ENCODE results near the gene ENO2. TPM values are rescaled to one million over a fixed set of nuclear protein-coding genes. Genes with fewer than 3 reads are reported as not detected.
"Not testable (repeated sequence)": the region's sequence is repeated elsewhere in the genome, so short reads cannot be mapped to it uniquely, and the experiment has no call there.

The ENO2 gene
- total RNA-seq (35.7 TPM), polyA plus RNA-seq (ENCODE audit: insufficient read depth, low read depth, low replicate concordance) (10.3 TPM)
- long read RNA-seq, donor 1, partial matches to known transcripts: 0 of 2 reads
- long read RNA-seq, donor 1, other reads (novel, unspliced or antisense): 0 of 2 reads
- long read RNA-seq, donor 2, partial matches to known transcripts: 0 of 4 reads
- long read RNA-seq, donor 2, other reads (novel, unspliced or antisense): 0 of 4 reads
- long read RNA-seq, donor 3, partial matches to known transcripts: 15 of 19 reads
- long read RNA-seq, donor 3, other reads (novel, unspliced or antisense): 0 of 19 reads
- long read RNA-seq, donor 4: 0 reads
- long read RNA-seq, donor 5: 0 reads
- long read RNA-seq, donor 6, partial matches to known transcripts: 0 of 1 reads
- long read RNA-seq, donor 6, other reads (novel, unspliced or antisense): 0 of 1 reads
- long read RNA-seq, donor 7, transcript ENO2-201 (12 exons, 2,423 nt): major isoform, 21 of 32 reads
- long read RNA-seq, donor 7, partial matches to known transcripts: 6 of 32 reads
- long read RNA-seq, donor 7, other reads (novel, unspliced or antisense): 0 of 32 reads
- long read RNA-seq, donor 8, partial matches to known transcripts: 0 of 2 reads
- long read RNA-seq, donor 8, other reads (novel, unspliced or antisense): 0 of 2 reads
- long read RNA-seq, donor 9: 0 reads
- long read RNA-seq, donor 10, partial matches to known transcripts: 0 of 1 reads
- long read RNA-seq, donor 10, other reads (novel, unspliced or antisense): 0 of 1 reads

GRCh38 chr12:6914246-6914946, at the start of gene ENO2:
TSS of gene ENO2 (plus strand) at chr12:6914580. CDS start at chr12:6915833, 1,253 bp downstream.
- Histone ChIP-seq H3K9me3 (ENCODE audit: control insufficient read depth in 2 of 3, insufficient read depth in 1 of 3, low read length in 3 of 3) (no peaks in the 10 kb centered on the region), H3K4me3 (ENCODE audit: low read length in 3 of 3) (peak within 1 kb of the TSS; percentile 4 to 58 (median 55)), H3K27ac (ENCODE audit: low read depth in 2 of 2, low read length in 2 of 2) (no peak within 1 kb of the TSS), H3K9ac (ENCODE audit: low read length in 3 of 3) (peak within 1 kb of the TSS in 1 of 3 donors; percentile 31), H3K4me1 (ENCODE audit: control insufficient read depth in 2 of 3, insufficient read depth in 2 of 3, low read depth in 1 of 3, low read length in 3 of 3) (peaks cover 0 to 6% (median 0%) of the 10 kb centered on the region in 3 donors), H3K36me3 (ENCODE audit: control insufficient read depth in 2 of 3, insufficient read depth in 3 of 3, low read length in 3 of 3) (no peaks in the 10 kb centered on the region), H3K27me3 (ENCODE audit: control insufficient read depth, insufficient read depth, low read length) (no peaks in the 10 kb centered on the region)
- DNase-seq (peak; percentile 66 to 95 (median 82)), FAIRE-seq (no peak)
- intact Hi-C loops (cut with DNase I): no loop called here
- TF ChIP-seq CTCF (IDR thresholded peaks at IDR 0.05; ENCODE audit: borderline replicate concordance, extremely low read depth, insufficient read depth): no peak

GRCh38 chr12:6865307-6865706, 49.1 kb upstream of the ENO2 start:
- intact Hi-C loops (cut with DNase I); FAIRE-seq: not testable (repeated sequence)
- H3K36me3 ChIP-seq (ENCODE audit: control insufficient read depth in 2 of 3, insufficient read depth in 3 of 3, low read length in 3 of 3): peaks cover 9 to 46% (median 29%) of the 10 kb centered on the region in 3 donors

GRCh38 chr12:6866163-6866919, 48.0 kb upstream of the ENO2 start:
- no peaks in the 10 kb centered on the region for H3K9me3 ChIP-seq (ENCODE audit: control insufficient read depth in 2 of 3, insufficient read depth in 1 of 3, low read length in 3 of 3)
- intact Hi-C loops (cut with DNase I): no loop called here
- no peak for FAIRE-seq
- peaks cover 7 to 44% (median 20%) of the 10 kb centered on the region in 3 donors for H3K36me3 ChIP-seq (ENCODE audit: control insufficient read depth in 2 of 3, insufficient read depth in 3 of 3, low read length in 3 of 3)
- TF ChIP-seq CTCF (IDR thresholded peaks at IDR 0.05; ENCODE audit: borderline replicate concordance, extremely low read depth, insufficient read depth): no peak
- peak overlapping the region in 2 of 3 donors; percentile 61 to 76 for H3K9ac ChIP-seq (ENCODE audit: low read length in 3 of 3)
- H3K27ac ChIP-seq (ENCODE audit: low read depth in 2 of 2, low read length in 2 of 2): peak overlapping the region in 1 of 2 donors; percentile 95
- H3K27me3 ChIP-seq (ENCODE audit: control insufficient read depth, insufficient read depth, low read length): no peaks in the 10 kb centered on the region
- DNase-seq: peak in 3 of 5 donors; percentile 33 to 78 (median 75)
- H3K4me1 ChIP-seq (ENCODE audit: control insufficient read depth in 2 of 3, insufficient read depth in 2 of 3, low read depth in 1 of 3, low read length in 3 of 3): peaks cover 0 to 28% (median 16%) of the 10 kb centered on the region in 3 donors
- H3K4me3 ChIP-seq (ENCODE audit: low read length in 3 of 3): peak overlapping the region in 2 of 3 donors; percentile 41 to 80

More at GRCh38 chr12:6865307-6865706, 49.1 kb upstream of the ENO2 start:
- not testable (repeated sequence) for H3K4me3 ChIP-seq (ENCODE audit: low read length in 3 of 3); H3K27me3 ChIP-seq (ENCODE audit: control insufficient read depth, insufficient read depth, low read length); H3K9ac ChIP-seq (ENCODE audit: low read length in 3 of 3); H3K9me3 ChIP-seq (ENCODE audit: control insufficient read depth in 2 of 3, insufficient read depth in 1 of 3, low read length in 3 of 3); H3K27ac ChIP-seq (ENCODE audit: low read depth in 2 of 2, low read length in 2 of 2)
- DNase-seq: peak in 1 of 5 donors; percentile 25
- H3K4me1 ChIP-seq (ENCODE audit: control insufficient read depth in 2 of 3, insufficient read depth in 2 of 3, low read depth in 1 of 3, low read length in 3 of 3): peaks cover 0 to 23% (median 10%) of the 10 kb centered on the region in 3 donors
